ENCODE results near the gene LAMA1. TPM values are rescaled to one million over a fixed set of nuclear protein-coding genes. Genes with fewer than 3 reads are reported as not detected.

Gene LAMA1
- total and polyA plus RNA-seq, 8 donors: 0.31 to 1.7 (median 1.2) TPM; not detected in 5

- Histone ChIP-seq H3K27me3 (no peaks in the 10 kb centered on the region), H3K36me3 (no peaks in the 10 kb centered on the region), H3K4me1 (peaks cover 0 to 7% (median 0%) of the 10 kb centered on the region in 4 donors), H3K27ac (no peak overlapping the region), H3K4me3 (no peak overlapping the region), H3K9me3 (no peaks in the 10 kb centered on the region)
- intact Hi-C loops (cut with DNase I; ENCODE audit: low total_unique reads): loop anchor here (10.0 kb wide), 1 partner anchor 73 kb away; no protein-coding TSS in a partner anchor
- WGBS, 5 donors: 55 to 70% (median 64%) methylated on average over 8 of the region's 8 CpGs
- DNase-seq: peak in 1 of 2 donors; percentile 57
- TF ChIP-seq EP300 (IDR thresholded peaks at IDR 0.05) (no peak), POLR2AphosphoS5 (IDR thresholded peaks at IDR 0.05) (no peak), POLR2A (IDR thresholded peaks at IDR 0.05) (no peak)
- TF ChIP-seq, protein P1, sequence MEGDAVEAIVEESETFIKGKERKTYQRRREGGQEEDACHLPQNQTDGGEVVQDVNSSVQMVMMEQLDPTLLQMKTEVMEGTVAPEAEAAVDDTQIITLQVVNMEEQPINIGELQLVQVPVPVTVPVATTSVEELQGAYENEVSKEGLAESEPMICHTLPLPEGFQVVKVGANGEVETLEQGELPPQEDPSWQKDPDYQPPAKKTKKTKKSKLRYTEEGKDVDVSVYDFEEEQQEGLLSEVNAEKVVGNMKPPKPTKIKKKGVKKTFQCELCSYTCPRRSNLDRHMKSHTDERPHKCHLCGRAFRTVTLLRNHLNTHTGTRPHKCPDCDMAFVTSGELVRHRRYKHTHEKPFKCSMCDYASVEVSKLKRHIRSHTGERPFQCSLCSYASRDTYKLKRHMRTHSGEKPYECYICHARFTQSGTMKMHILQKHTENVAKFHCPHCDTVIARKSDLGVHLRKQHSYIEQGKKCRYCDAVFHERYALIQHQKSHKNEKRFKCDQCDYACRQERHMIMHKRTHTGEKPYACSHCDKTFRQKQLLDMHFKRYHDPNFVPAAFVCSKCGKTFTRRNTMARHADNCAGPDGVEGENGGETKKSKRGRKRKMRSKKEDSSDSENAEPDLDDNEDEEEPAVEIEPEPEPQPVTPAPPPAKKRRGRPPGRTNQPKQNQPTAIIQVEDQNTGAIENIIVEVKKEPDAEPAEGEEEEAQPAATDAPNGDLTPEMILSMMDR (IDR thresholded peaks at IDR 0.05): no peak
Observed at GRCh38 chr18:6997808-6998207, 119.8 kb downstream of the LAMA1 start.

- no peak for DNase-seq
- no peaks in the 10 kb centered on the region for H3K36me3 ChIP-seq
- no peak overlapping the region for H3K4me3 ChIP-seq
- TF ChIP-seq POLR2AphosphoS5 (IDR thresholded peaks at IDR 0.05): no peak
- TF ChIP-seq, protein P1 (IDR thresholded peaks at IDR 0.05): no peak
- TF ChIP-seq POLR2A (IDR thresholded peaks at IDR 0.05): no peak
- TF ChIP-seq EP300 (IDR thresholded peaks at IDR 0.05): no peak
- intact Hi-C loops (cut with DNase I; ENCODE audit: low total_unique reads): loop anchor here (10.0 kb wide), 1 partner anchor 70 kb away; no protein-coding TSS in a partner anchor
- no peaks in the 10 kb centered on the region for H3K27me3 ChIP-seq
- H3K4me1 ChIP-seq: peaks cover 0 to 7% (median 0%) of the 10 kb centered on the region in 4 donors
- H3K9me3 ChIP-seq: no peaks in the 10 kb centered on the region
- WGBS, 5 donors: 38 to 49% (median 42%) methylated on average over 7 of the region's 7 CpGs
- H3K27ac ChIP-seq: no peak overlapping the region
Observed at GRCh38 chr18:6994771-6995430, 122.7 kb downstream of the LAMA1 start.

- peak in 1 of 2 donors; percentile 20 for DNase-seq
- Histone ChIP-seq H3K4me3 (no peak overlapping the region), H3K27ac (no peak overlapping the region), H3K27me3 (no peaks in the 10 kb centered on the region), H3K36me3 (no peaks in the 10 kb centered on the region), H3K4me1 (peaks cover 0 to 7% (median 0%) of the 10 kb centered on the region in 4 donors), H3K9me3 (no peaks in the 10 kb centered on the region)
- intact Hi-C loops (cut with DNase I; ENCODE audit: low total_unique reads): loop anchor here (10.0 kb wide), 1 partner anchor 69 kb away; no protein-coding TSS in a partner anchor
- 68 to 83% (median 80%) methylated on average over 7 of the region's 7 CpGs for WGBS, 5 donors
- TF ChIP-seq, protein P1 (IDR thresholded peaks at IDR 0.05): no peak
- no peak for TF ChIP-seq POLR2A (IDR thresholded peaks at IDR 0.05)
- TF ChIP-seq POLR2AphosphoS5 (IDR thresholded peaks at IDR 0.05): no peak
- TF ChIP-seq EP300 (IDR thresholded peaks at IDR 0.05): no peak
Observed at GRCh38 chr18:6994056-6994770, 123.4 kb downstream of the LAMA1 start.

DNA sequence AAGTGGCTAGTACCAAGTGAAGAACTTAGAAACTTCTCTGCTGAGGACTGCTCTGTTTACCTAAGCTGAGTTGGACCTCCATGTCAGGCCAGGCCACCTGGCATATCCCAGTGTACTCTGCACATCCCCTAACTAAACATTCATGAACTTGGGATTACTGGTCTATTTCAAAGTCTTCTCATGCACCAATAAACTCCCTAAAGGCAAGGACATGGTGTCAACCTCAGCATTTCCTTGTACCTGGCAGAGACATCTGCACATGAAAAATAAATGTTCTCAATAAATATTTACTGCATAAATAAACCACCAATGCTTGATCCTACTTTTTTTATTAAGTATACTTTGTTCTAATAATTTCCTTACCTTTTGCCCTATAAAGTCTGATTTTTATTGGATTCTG is 124.8 kb downstream of the LAMA1 start:
- Histone ChIP-seq H3K27me3 (no peaks in the 10 kb centered on the region), H3K9me3 (no peaks in the 10 kb centered on the region), H3K27ac (no peak overlapping the region), H3K4me1 (peaks cover 0 to 7% (median 0%) of the 10 kb centered on the region in 4 donors), H3K4me3 (no peak overlapping the region), H3K36me3 (no peaks in the 10 kb centered on the region)
- TF ChIP-seq, protein P1 (IDR thresholded peaks at IDR 0.05): no peak
- no peak for TF ChIP-seq EP300 (IDR thresholded peaks at IDR 0.05)
- no peak for TF ChIP-seq POLR2AphosphoS5 (IDR thresholded peaks at IDR 0.05)
- no peak for TF ChIP-seq POLR2A (IDR thresholded peaks at IDR 0.05)
- DNase-seq: no peak
- intact Hi-C loops (cut with DNase I; ENCODE audit: low total_unique reads): loop anchor here (10.0 kb wide), 1 partner anchor 68 kb away; no protein-coding TSS in a partner anchor
